GM12878 (cell line): ENCODE results near the gene XYLB. TPM values are rescaled to one million over a fixed set of nuclear protein-coding genes. Genes with fewer than 3 reads are reported as not detected.

Experiments used
- ATAC-seq: fragments of 200-7000 bp; cut with Tn5 transposase; 3 replicates; pipeline ENCODE4 v1.9.1; 2020; ENCODE audit warnings: mild to moderate bottlenecking, moderate library complexity
- BruUV-seq: library from RNA; stranded (reverse); fragments of 400-500 nt; replicated peaks from 2 replicates; lab custom pipeline; 2021; lab: Mats Ljungman, UMichigan
- CTCF ChIA-PET: fragments of 300-600 bp; sonication (Branson Sonifier 250); formaldehyde crosslinking; extraction: SDS; loops from one replicate; lab custom pipeline; 2021; ENCODE audit warnings: inconsistent platforms; lab: Yijun Ruan, JAX
- POLR2A ChIA-PET: fragments of 350-600 bp; formaldehyde crosslinking; extraction: SDS; loops from one replicate; lab custom pipeline; 2021; ENCODE audit warnings: inconsistent platforms; lab: Charles Lee
- RAD21 ChIA-PET: fragments of 300-600 bp; sonication (Branson Sonifier 250); formaldehyde crosslinking; loops from one replicate; lab custom pipeline; 2023; ENCODE audit warnings: antibody characterized with exemption; ENCODE audit not compliant: unreplicated experiment; lab: Charles Lee
- SMC1A ChIA-PET: fragments of 300-600 bp; sonication (Branson Sonifier 250); formaldehyde crosslinking; loops from one replicate; lab custom pipeline; 2023; ENCODE audit not compliant: unreplicated experiment, uncharacterized antibody; lab: Charles Lee
- DNase-seq: peaks from one replicate; pipeline ENCODE4 v3.0.0-alpha.2; 2011; ENCODE audit warnings: low read depth, low spot score
- FAIRE-seq: peaks from 3 replicates; lab custom pipeline; 2011; peaks lifted over from hg19 to GRCh38; lab: Jason Lieb, UNC
- H2AFZ ChIP-seq: 2 replicates; pipeline ENCODE4 v1.6.0; 2011; ENCODE audit warnings: low read depth, low read length, control low read depth; ENCODE audit not compliant: control insufficient read depth
- H3K27ac ChIP-seq: 2 replicates; pipeline ENCODE4 v1.5.1; 2011; ENCODE audit warnings: control low read depth; ENCODE audit not compliant: control insufficient read depth, insufficient read depth
- H3K27me3 ChIP-seq, 2 experiments: replicated peaks in 1 of 2; 2 replicates each; pipeline versions ENCODE4 v1.6.0 to v1.6.1; 2011; ENCODE audit warnings: low read length in 1 of 2; ENCODE audit not compliant: control insufficient read depth in 2 of 2, insufficient read depth in 2 of 2
- H3K36me3 ChIP-seq, 2 experiments: 2 replicates each; pipeline ENCODE4 v1.5.1; 2011; ENCODE audit warnings: low read length in 1 of 2; ENCODE audit not compliant: control insufficient read depth in 2 of 2, insufficient read depth in 2 of 2
- H3K4me1 ChIP-seq: 2 replicates; pipeline ENCODE4 v1.6.1; 2011; ENCODE audit warnings: mild to moderate bottlenecking, low read length, moderate library complexity, mixed read lengths; ENCODE audit not compliant: control insufficient read depth, insufficient read depth
- H3K4me2 ChIP-seq: 2 replicates; pipeline ENCODE4 v1.6.0; 2011; ENCODE audit warnings: control low read depth; ENCODE audit not compliant: control insufficient read depth, insufficient read depth
- H3K4me3 ChIP-seq: fragments of 200-600 bp; sonication (generic); 2 replicates; pipeline ENCODE4 v1.5.1; 2016
- H3K79me2 ChIP-seq: 2 replicates; pipeline ENCODE4 v1.6.0; 2011; ENCODE audit warnings: low read length; ENCODE audit not compliant: control insufficient read depth, insufficient read depth
- H3K9ac ChIP-seq: 2 replicates; pipeline ENCODE4 v1.8.0; 2011; ENCODE audit warnings: low read length, control low read depth, mixed read lengths; ENCODE audit not compliant: control insufficient read depth, insufficient read depth
- H3K9me3 ChIP-seq: replicated peaks from 3 replicates; pipeline ENCODE4 v1.5.1; 2011; ENCODE audit warnings: mild to moderate bottlenecking, low read length; ENCODE audit not compliant: control insufficient read depth, insufficient read depth
- H4K20me1 ChIP-seq: 2 replicates; pipeline ENCODE4 v1.6.0; 2011; ENCODE audit not compliant: control insufficient read depth, insufficient read depth
- CREM ChIP-seq: IDR thresholded peaks from 2 replicates; pipeline ENCODE4 v1.6.1; 2014; ENCODE audit warnings: antibody characterized with exemption, low read depth
- E4F1 ChIP-seq: fragments of 450-650 bp; IDR thresholded peaks from 2 replicates; pipeline ENCODE4 v1.6.1; 2018; ENCODE audit warnings: borderline replicate concordance, mild to moderate bottlenecking; ENCODE audit not compliant: partially characterized antibody
- FOXK2 ChIP-seq: fragments of 450-650 bp; IDR thresholded peaks from 2 replicates; pipeline ENCODE4 v1.6.1; 2017; ENCODE audit warnings: mild to moderate bottlenecking, moderate library complexity
- HDAC6 ChIP-seq: fragments of 200-600 bp; sonication (generic); IDR thresholded peaks from one replicate; pipeline ENCODE4 v1.8.0; 2017; ENCODE audit warnings: antibody characterized with exemption; ENCODE audit not compliant: unreplicated experiment
- IKZF1 ChIP-seq: fragments of 450-650 bp; conservative IDR thresholded peaks from 2 replicates; pipeline ENCODE4 v1.6.1; 2017; ENCODE audit warnings: antibody characterized with exemption, mild to moderate bottlenecking
- IKZF2 ChIP-seq, 2 experiments: fragments of 450-650 bp; IDR thresholded peaks; 2 replicates each; pipeline ENCODE4 v1.6.1; 2017; ENCODE audit warnings: mild to moderate bottlenecking in 2 of 2, moderate library complexity in 2 of 2
- JUNB ChIP-seq: IDR thresholded peaks from 2 replicates; pipeline ENCODE4 v1.6.1; 2016; ENCODE audit warnings: antibody characterized with exemption, mild to moderate bottlenecking
- MEF2A ChIP-seq: IDR thresholded peaks from 2 replicates; pipeline ENCODE4 v1.6.1; 2011; ENCODE audit warnings: low read depth, mild to moderate bottlenecking, low read length, moderate library complexity; ENCODE audit not compliant: insufficient read depth
- MXI1 ChIP-seq: fragments of 150-350 bp; IDR thresholded peaks from 2 replicates; pipeline ENCODE4 v1.6.1; 2011; ENCODE audit warnings: low read depth, mild to moderate bottlenecking, inconsistent platforms, low read length, improper control_type of control experiment
- NBN ChIP-seq: fragments of 450-650 bp; IDR thresholded peaks from 2 replicates; pipeline ENCODE4 v1.6.1; 2016
- NFYA ChIP-seq: IDR thresholded peaks from 2 replicates; pipeline ENCODE4 v1.6.1; 2011; ENCODE audit warnings: low read depth, mild to moderate bottlenecking, low read length, improper control_type of control experiment, borderline replicate concordance
- PML ChIP-seq: IDR thresholded peaks from 2 replicates; pipeline ENCODE4 v1.6.1; 2012; ENCODE audit warnings: low read length, inconsistent platforms
- POLR2A ChIP-seq: IDR thresholded peaks from 2 replicates; pipeline ENCODE4 v1.6.1; 2011; ENCODE audit warnings: low read depth, mild to moderate bottlenecking, low read length
- POU2F2 ChIP-seq: IDR thresholded peaks from 3 replicates; pipeline ENCODE4 v1.6.1; 2011; ENCODE audit warnings: low read depth, mild to moderate bottlenecking, low read length, borderline replicate concordance
- SUZ12 ChIP-seq: fragments of 200-600 bp; sonication (generic); IDR thresholded peaks from one replicate; pipeline ENCODE4 v1.6.1; 2018; ENCODE audit warnings: antibody characterized with exemption, mild to moderate bottlenecking; ENCODE audit not compliant: unreplicated experiment
- TCF12 ChIP-seq: IDR thresholded peaks from 2 replicates; pipeline ENCODE4 v1.6.1; 2011; ENCODE audit warnings: low read depth, mild to moderate bottlenecking, low read length
- YBX1 ChIP-seq: fragments of 450-650 bp; IDR thresholded peaks from 2 replicates; pipeline ENCODE4 v1.6.1; 2016; ENCODE audit warnings: antibody characterized with exemption
- ZBED1 ChIP-seq: IDR thresholded peaks from 2 replicates; pipeline ENCODE4 v1.6.1; 2016; ENCODE audit warnings: borderline replicate concordance
- ZNF622 ChIP-seq: fragments of 450-650 bp; IDR thresholded peaks from 2 replicates; pipeline ENCODE4 v1.6.1; 2017; ENCODE audit warnings: mild to moderate bottlenecking, inconsistent platforms
- WGBS: methylation state at CpG from one replicate; pipeline ENCODE4 v1.1.6; 2016; ENCODE audit warnings: low lambda C conversion rate; ENCODE audit not compliant: insufficient replicate concordance, insufficient coverage; ENCODE audit errors: missing lambda C conversion rate; 5-methylcytosine and 5-hydroxymethylcytosine counted together
- in situ Hi-C: fragments of 300-500 bp; cut with MboI; formaldehyde crosslinking; loops from 9 replicates; pipeline ENCODE4 v1.14.3; 2018; ENCODE audit warnings: mixed read lengths
- intact Hi-C: fragments of 100-400 bp; cut with micrococcal nuclease; formaldehyde crosslinking; loops from one replicate; pipeline ENCODE4 v1.14.2; 2022; ENCODE audit not compliant: unreplicated experiment
- polyA plus RNA-seq, 11 experiments: library from polyadenylated mRNA; depleted of rRNA in 4 of 11; unstranded in 6 of 11; stranded (reverse) in 5 of 11; fragments of >200 nt; fragmentation: Nextera tagmentation in 4 of 11; fragmentation: Illumina TruSeq in 1 of 11; extraction: Ambion mirVana in 4 of 11; extraction: Trizol in 1 of 11; gene quantifications; 1 replicate in 1 of 11; 2 replicates in 10 of 11; pipeline versions ENCODE4 v1.2.1 to v1.2.3, GENCODE V29; 2011 to 2016; ENCODE audit warnings: inconsistent platforms in 2 of 11, missing spikeins in 2 of 11, low read depth in 1 of 11
- total RNA-seq, 4 experiments: library from RNA; depleted of rRNA in 3 of 4; stranded (reverse); fragments of >200 nt in 3 of 4; fragmentation: Illumina TruSeq in 1 of 4; extraction: Trizol in 1 of 4; gene quantifications; 2 replicates each; pipeline versions ENCODE4 v1.2.1 to v1.2.3, GENCODE V29; 2013 to 2021

The XYLB gene
- total and polyA plus RNA-seq, 10 of the 15 experiments (the other 5 are each of a cell fraction or from before 2014, with no cell fraction given), result 0.60 to 6.1 (median 3.5) TPM

- H3K27ac ChIP-seq, result no peak overlapping the region
- no peak for DNase-seq
- H2AFZ ChIP-seq, result no peak overlapping the region
- H3K4me3 ChIP-seq, result no peak overlapping the region
- TF ChIP-seq POLR2A, result no peak
- TF ChIP-seq CREM, result no peak
- TF ChIP-seq POU2F2, result no peak
- TF ChIP-seq ZNF622, result no peak
- TF ChIP-seq NFYA, result no peak
- no peak for TF ChIP-seq SUZ12
- TF ChIP-seq HDAC6, result no peak
- no peak for TF ChIP-seq NBN
- TF ChIP-seq IKZF1, result no peak
- no peak for TF ChIP-seq TCF12
- TF ChIP-seq MEF2A, result no peak
- TF ChIP-seq FOXK2, result no peak
- TF ChIP-seq PML, result no peak
- TF ChIP-seq JUNB, result no peak
- no peak for TF ChIP-seq IKZF2 (IDR thresholded peaks at IDR 0.05)
- TF ChIP-seq MXI1, result no peak
- no peak for TF ChIP-seq ZBED1
- TF ChIP-seq YBX1, result no peak
- no peak for TF ChIP-seq E4F1
- no peak overlapping the region for H3K4me2 ChIP-seq
- H3K9me3 ChIP-seq, result no peaks in the 10 kb centered on the region; the same call in 2 of the 3 replicates
- H3K27me3 ChIP-seq, result no peaks in the 10 kb centered on the region
- H4K20me1 ChIP-seq, result no peaks in the 10 kb centered on the region
- ChIA-PET POLR2A (interaction anchor here (0.6 kb wide), 1 partner anchor 13 kb away, joined by 3 read pairs; no protein-coding TSS in a partner anchor), RAD21 (no interaction called here), SMC1A (no interaction called here), CTCF (no interaction called here)
- no peaks in the 10 kb centered on the region for H3K79me2 ChIP-seq
- no peak overlapping the region for H3K9ac ChIP-seq
- peak; percentile 54 for FAIRE-seq
- no TSS peak for BruUV-seq
- no peaks in the 10 kb centered on the region; a peak in 1 of 4 replicates for H3K36me3 ChIP-seq
- no peak for ATAC-seq
- in situ Hi-C loops (no loop called here), intact Hi-C loops (no loop called here)
- H3K4me1 ChIP-seq, result no peaks in the 10 kb centered on the region
- WGBS, result 91% methylated on average over 5 of the region's 5 CpGs
Observed at GRCh38 chr3:38386992-38387750, 40.6 kb downstream of the XYLB start.
